Suppressor macrophage (primary cell): ENCODE measurements around the gene RGS3.

Experiments
- DNase-seq, 4 experiments: peaks; one replicate each; pipeline ENCODE4 v3.0.0-alpha.2; 2020 to 2022

Gene RGS3

GRCh38 chr9:113465599-113466140, 2.1 kb downstream of the RGS3 start:
- no peak for DNase-seq

GRCh38 chr9:113467183-113467582, 3.7 kb downstream of the RGS3 start:
- DNase-seq: no peak

- DNase-seq: no peak
Measured at GRCh38 chr9:113468716-113469448, 5.4 kb downstream of the RGS3 start.

- no peak for DNase-seq
Measured at GRCh38 chr9:113471143-113471542, 7.6 kb downstream of the RGS3 start.

GRCh38 chr9:113471566-113471965, 8.0 kb downstream of the RGS3 start:
- no peak for DNase-seq

GRCh38 chr9:113472199-113472598, 8.7 kb downstream of the RGS3 start:
- no peak for DNase-seq

- DNase-seq: no peak
Measured at GRCh38 chr9:113474360-113475028, 11.0 kb downstream of the RGS3 start.

- DNase-seq: no peak
Measured at GRCh38 chr9:113475031-113475430, 11.5 kb downstream of the RGS3 start.

GRCh38 chr9:113475992-113476391, 12.5 kb downstream of the RGS3 start:
- no peak for DNase-seq

GRCh38 chr9:113476511-113476916, 13.0 kb downstream of the RGS3 start:
- no peak for DNase-seq

- no peak for DNase-seq
Measured at GRCh38 chr9:113477058-113477457, 13.5 kb downstream of the RGS3 start.

- DNase-seq: no peak
Measured at GRCh38 chr9:113477661-113478060, 14.1 kb downstream of the RGS3 start.

- no peak for DNase-seq
Measured at GRCh38 chr9:113479174-113479621, 15.7 kb downstream of the RGS3 start.

- DNase-seq: no peak
Measured at GRCh38 chr9:113480612-113481011, 17.1 kb downstream of the RGS3 start.

GRCh38 chr9:113481176-113481787, 17.8 kb downstream of the RGS3 start:
- no peak for DNase-seq

- no peak for DNase-seq
Measured at GRCh38 chr9:113482341-113482740, 18.8 kb downstream of the RGS3 start.

GRCh38 chr9:113482991-113483675, 19.6 kb downstream of the RGS3 start:
- no peak for DNase-seq

- no peak for DNase-seq
Measured at GRCh38 chr9:113483676-113484257, 20.2 kb downstream of the RGS3 start.

- no peak for DNase-seq
Measured at GRCh38 chr9:113484258-113484730, 20.8 kb downstream of the RGS3 start.

- DNase-seq: no peak
Measured at GRCh38 chr9:113485761-113486115, 22.2 kb downstream of the RGS3 start.

- no peak for DNase-seq
Measured at GRCh38 chr9:113486327-113486726, 22.8 kb downstream of the RGS3 start.

- no peak for DNase-seq
Measured at GRCh38 chr9:113488071-113488470, 24.5 kb downstream of the RGS3 start.

GRCh38 chr9:113488490-113488889, 25.0 kb downstream of the RGS3 start:
- no peak for DNase-seq
